Prostate gland (tissue), 2 donors: ENCODE results near the gene COMT.

Experiments
- POLR2A ChIP-seq: fragments of 450-650 bp; IDR thresholded peaks from one replicate; pipeline ENCODE4 v1.6.1; 2016; ENCODE audit warnings: antibody characterized with exemption, mild to moderate bottlenecking
- TF ChIP-seq, protein P1 (sequence below), 4 experiments: fragments of 200-600 bp in 2 of 4; fragments of 450-650 bp in 2 of 4; sonication (generic) in 2 of 4; IDR thresholded peaks; 1 replicate in 3 of 4; 2 replicates in 1 of 4; pipeline ENCODE4 v1.5.1; 2016 to 2019; ENCODE audit warnings: antibody characterized with exemption in 4 of 4, mild to moderate bottlenecking in 2 of 4, moderate library complexity in 2 of 4

DNA sequence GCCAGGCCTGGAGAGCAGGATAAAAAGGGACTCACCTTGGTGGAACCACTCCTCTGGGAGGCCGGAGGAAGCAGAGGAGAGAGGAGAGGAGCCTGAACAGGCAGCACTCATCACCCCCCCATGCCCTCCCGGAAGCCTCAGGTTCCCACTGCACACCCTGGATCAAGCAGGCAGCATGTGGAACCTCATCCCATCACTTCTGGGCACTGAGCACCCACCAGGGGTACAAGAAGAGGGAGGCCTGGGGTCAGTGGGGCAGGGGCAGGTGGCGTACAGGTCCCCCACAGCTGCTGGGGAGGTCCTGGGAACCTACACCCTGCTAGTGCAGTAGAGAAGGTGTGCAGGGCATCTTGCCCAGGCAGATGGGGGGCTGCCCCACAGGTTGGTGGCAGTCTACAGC lies 35.1 kb downstream of the COMT start:
- TF ChIP-seq, protein P1, sequence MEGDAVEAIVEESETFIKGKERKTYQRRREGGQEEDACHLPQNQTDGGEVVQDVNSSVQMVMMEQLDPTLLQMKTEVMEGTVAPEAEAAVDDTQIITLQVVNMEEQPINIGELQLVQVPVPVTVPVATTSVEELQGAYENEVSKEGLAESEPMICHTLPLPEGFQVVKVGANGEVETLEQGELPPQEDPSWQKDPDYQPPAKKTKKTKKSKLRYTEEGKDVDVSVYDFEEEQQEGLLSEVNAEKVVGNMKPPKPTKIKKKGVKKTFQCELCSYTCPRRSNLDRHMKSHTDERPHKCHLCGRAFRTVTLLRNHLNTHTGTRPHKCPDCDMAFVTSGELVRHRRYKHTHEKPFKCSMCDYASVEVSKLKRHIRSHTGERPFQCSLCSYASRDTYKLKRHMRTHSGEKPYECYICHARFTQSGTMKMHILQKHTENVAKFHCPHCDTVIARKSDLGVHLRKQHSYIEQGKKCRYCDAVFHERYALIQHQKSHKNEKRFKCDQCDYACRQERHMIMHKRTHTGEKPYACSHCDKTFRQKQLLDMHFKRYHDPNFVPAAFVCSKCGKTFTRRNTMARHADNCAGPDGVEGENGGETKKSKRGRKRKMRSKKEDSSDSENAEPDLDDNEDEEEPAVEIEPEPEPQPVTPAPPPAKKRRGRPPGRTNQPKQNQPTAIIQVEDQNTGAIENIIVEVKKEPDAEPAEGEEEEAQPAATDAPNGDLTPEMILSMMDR (IDR thresholded peaks at IDR 0.05): no peak
- TF ChIP-seq POLR2A: no peak
